Measurements from ENCODE around the gene PRKN.

GRCh38 chr6:162581988-162582780, 145.4 kb downstream of the PRKN start:
- TF ChIP-seq, protein P1, sequence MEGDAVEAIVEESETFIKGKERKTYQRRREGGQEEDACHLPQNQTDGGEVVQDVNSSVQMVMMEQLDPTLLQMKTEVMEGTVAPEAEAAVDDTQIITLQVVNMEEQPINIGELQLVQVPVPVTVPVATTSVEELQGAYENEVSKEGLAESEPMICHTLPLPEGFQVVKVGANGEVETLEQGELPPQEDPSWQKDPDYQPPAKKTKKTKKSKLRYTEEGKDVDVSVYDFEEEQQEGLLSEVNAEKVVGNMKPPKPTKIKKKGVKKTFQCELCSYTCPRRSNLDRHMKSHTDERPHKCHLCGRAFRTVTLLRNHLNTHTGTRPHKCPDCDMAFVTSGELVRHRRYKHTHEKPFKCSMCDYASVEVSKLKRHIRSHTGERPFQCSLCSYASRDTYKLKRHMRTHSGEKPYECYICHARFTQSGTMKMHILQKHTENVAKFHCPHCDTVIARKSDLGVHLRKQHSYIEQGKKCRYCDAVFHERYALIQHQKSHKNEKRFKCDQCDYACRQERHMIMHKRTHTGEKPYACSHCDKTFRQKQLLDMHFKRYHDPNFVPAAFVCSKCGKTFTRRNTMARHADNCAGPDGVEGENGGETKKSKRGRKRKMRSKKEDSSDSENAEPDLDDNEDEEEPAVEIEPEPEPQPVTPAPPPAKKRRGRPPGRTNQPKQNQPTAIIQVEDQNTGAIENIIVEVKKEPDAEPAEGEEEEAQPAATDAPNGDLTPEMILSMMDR (IDR thresholded peaks at IDR 0.05): no peak
- TF ChIP-seq REST (IDR thresholded peaks at IDR 0.05; ENCODE audit: insufficient read depth in 1 of 2, low read depth in 2 of 2, low read length in 1 of 2) (no peak), SIN3A (IDR thresholded peaks at IDR 0.05; ENCODE audit: borderline replicate concordance, insufficient read depth, low read depth, low read length) (no peak)
